ENCODE measurements around the gene PALM3. TPM values are rescaled to one million over a fixed set of nuclear protein-coding genes. Genes with fewer than 3 reads are reported as not detected.

Gene PALM3
- total and polyA plus RNA-seq, 2 donors: 0.18 TPM; not detected in 1

Other genes with a start within 250 kb of the PALM3 start
- gene NANOS3, start 184.9 kb downstream of the PALM3 start, total RNA-seq: 1.4 TPM
- gene NANOS3, start 184.9 kb downstream of the PALM3 start, polyA plus RNA-seq: 2.6 TPM
- gene BRME1, start 156.0 kb downstream of the PALM3 start, total RNA-seq: 1.5 TPM
- gene BRME1, start 156.0 kb downstream of the PALM3 start, polyA plus RNA-seq: 2.0 TPM
- gene CC2D1A, start 155.9 kb downstream of the PALM3 start, total RNA-seq: 5.8 TPM
- 26.7 TPM for gene CC2D1A, start 155.9 kb downstream of the PALM3 start, polyA plus RNA-seq
- 0.09 TPM for gene PODNL1, start 123.7 kb downstream of the PALM3 start, total RNA-seq
- gene PODNL1, start 123.7 kb downstream of the PALM3 start, polyA plus RNA-seq: 0.94 TPM
- gene DCAF15, start 109.6 kb downstream of the PALM3 start, total RNA-seq: 24.0 TPM
- 95.4 TPM for gene DCAF15, start 109.6 kb downstream of the PALM3 start, polyA plus RNA-seq
- gene RFX1, start 55.8 kb downstream of the PALM3 start, total RNA-seq: 1.2 TPM
- gene RFX1, start 55.8 kb downstream of the PALM3 start, polyA plus RNA-seq: 5.7 TPM
- gene RLN3, start 33.9 kb downstream of the PALM3 start, total RNA-seq: not detected
- 0.18 TPM for gene RLN3, start 33.9 kb downstream of the PALM3 start, polyA plus RNA-seq
- gene IL27RA, start 30.3 kb downstream of the PALM3 start, total RNA-seq: 37.6 TPM
- gene IL27RA, start 30.3 kb downstream of the PALM3 start, polyA plus RNA-seq: 19.1 TPM
- gene MISP3, start 10.7 kb upstream of the PALM3 start, total RNA-seq: 0.94 TPM
- 2.9 TPM for gene MISP3, start 10.7 kb upstream of the PALM3 start, polyA plus RNA-seq
- not detected for gene C19orf67, start 23.7 kb upstream of the PALM3 start, total RNA-seq
- gene C19orf67, start 23.7 kb upstream of the PALM3 start, polyA plus RNA-seq: 0.18 TPM
- gene SAMD1, start 28.7 kb upstream of the PALM3 start, total RNA-seq: 44.9 TPM
- gene SAMD1, start 28.7 kb upstream of the PALM3 start, polyA plus RNA-seq: 43.6 TPM
- gene PRKACA, start 55.7 kb upstream of the PALM3 start, total RNA-seq: 10.2 TPM
- 36.8 TPM for gene PRKACA, start 55.7 kb upstream of the PALM3 start, polyA plus RNA-seq
- gene ASF1B, start 74.5 kb upstream of the PALM3 start, total RNA-seq: 36.1 TPM
- 2.9 TPM for gene ASF1B, start 74.5 kb upstream of the PALM3 start, polyA plus RNA-seq
- 3.6 TPM for gene ADGRL1, start 144.1 kb upstream of the PALM3 start, total RNA-seq
- gene ADGRL1, start 144.1 kb upstream of the PALM3 start, polyA plus RNA-seq: 8.4 TPM

All from thymus (tissue), 2 donors.